ENCODE results near the gene LYPD5. TPM values are rescaled to one million over a fixed set of nuclear protein-coding genes. Genes with fewer than 3 reads are reported as not detected.

LYPD5 gene
- total RNA-seq, 1 experiment from 2014 or later: 0.87 TPM

GRCh38 chr19:43809762-43810696, 7.8 kb upstream of the LYPD5 start:
- no peak overlapping the region for H3K4me3 ChIP-seq (ENCODE audit: low read depth in 2 of 2, low read length in 2 of 2)
- in situ Hi-C loops (cut with HindIII; ENCODE audit: low pct_unique_long_range_greater_than_20kb, low sequenced_read_pairs): no loop called here
- H3K27me3 ChIP-seq (ENCODE audit: control insufficient read depth, insufficient read depth, low read length): no peaks in the 10 kb centered on the region
- no peaks in the 10 kb centered on the region for H3K4me1 ChIP-seq (ENCODE audit: control insufficient read depth, insufficient read depth, low read length)
- H3K36me3 ChIP-seq (ENCODE audit: control insufficient read depth, insufficient read depth, low read length): no peaks in the 10 kb centered on the region
- intact Hi-C loops (cut with micrococcal nuclease; ENCODE audit: unreplicated experiment): no loop called here
- no peak overlapping the region for H3K27ac ChIP-seq (ENCODE audit: low read length)
- CTCF ChIA-PET: interaction anchor here (0.7 to 1.1 kb wide), 2 partner anchors 65 to 84 kb away, joined by 4 to 5 read pairs; no protein-coding TSS in a partner anchor
- peak; percentile 15 for DNase-seq (ENCODE audit: low read depth, low spot score)
- peak; percentile 78 for ATAC-seq
- BruUV-seq (replicated peaks): no TSS peak
- TF ChIP-seq TCF7L2 (IDR thresholded peaks at IDR 0.05; ENCODE audit: low read depth, low read length) (no peak), CTCF (IDR thresholded peaks at IDR 0.05) (peak; percentile 55; the same call in 1 of the 2 replicates)
- POLR2A ChIA-PET: no interaction called here
- H3K9me3 ChIP-seq (ENCODE audit: control insufficient read depth, insufficient read depth, low read depth, low read length): no peaks in the 10 kb centered on the region

GRCh38 chr19:43807651-43808050, 5.4 kb upstream of the LYPD5 start:
- CTCF ChIA-PET: no interaction called here
- Histone ChIP-seq H3K9me3 (ENCODE audit: control insufficient read depth, insufficient read depth, low read depth, low read length) (no peaks in the 10 kb centered on the region), H3K27ac (ENCODE audit: low read length) (no peak overlapping the region), H3K27me3 (ENCODE audit: control insufficient read depth, insufficient read depth, low read length) (no peaks in the 10 kb centered on the region), H3K4me1 (ENCODE audit: control insufficient read depth, insufficient read depth, low read length) (no peaks in the 10 kb centered on the region), H3K36me3 (ENCODE audit: control insufficient read depth, insufficient read depth, low read length) (no peaks in the 10 kb centered on the region), H3K4me3 (ENCODE audit: low read depth in 2 of 2, low read length in 2 of 2) (no peak overlapping the region)
- POLR2A ChIA-PET: no interaction called here
- no TSS peak for BruUV-seq (replicated peaks)
- ATAC-seq (no peak), DNase-seq (ENCODE audit: low read depth, low spot score) (no peak)
- in situ Hi-C loops (cut with HindIII; ENCODE audit: low pct_unique_long_range_greater_than_20kb, low sequenced_read_pairs) (no loop called here), intact Hi-C loops (cut with micrococcal nuclease; ENCODE audit: unreplicated experiment) (no loop called here)
- TF ChIP-seq REST (IDR thresholded peaks at IDR 0.05; ENCODE audit: insufficient read depth in 1 of 2, low read depth in 2 of 2, low read length in 1 of 2): no peak
- TF ChIP-seq TCF7L2 (IDR thresholded peaks at IDR 0.05; ENCODE audit: low read depth, low read length): no peak
- TF ChIP-seq SIN3A (IDR thresholded peaks at IDR 0.05; ENCODE audit: borderline replicate concordance, insufficient read depth, low read depth, low read length): no peak
- TF ChIP-seq CTCF (IDR thresholded peaks at IDR 0.05): no peak
- TF ChIP-seq POLR2AphosphoS5 (IDR thresholded peaks at IDR 0.05; ENCODE audit: low read depth, low read length): no peak
